SK-N-SH (cell line): ENCODE measurements around the gene CLPTM1L. TPM values are rescaled to one million over a fixed set of nuclear protein-coding genes. Genes with fewer than 3 reads are reported as not detected.

Source experiments
- CTCF ChIA-PET: fragments of 300-600, 350-600 bp; formaldehyde crosslinking; extraction: SDS; loops from one replicate; lab custom pipeline; 2021; lab: Yijun Ruan, JAX
- POLR2A ChIA-PET: fragments of 350-600 bp; sonication (Branson Sonifier 250); formaldehyde crosslinking; extraction: SDS; loops from one replicate; lab custom pipeline; 2020; ENCODE audit warnings: antibody characterized with exemption, inconsistent platforms; lab: Yijun Ruan, JAX
- DNase-seq: peaks from one replicate; pipeline ENCODE4 v3.0.0; 2012
- H2AFZ ChIP-seq: fragments of 200-600 bp; sonication (generic); 2 replicates; pipeline ENCODE4 v1.8.1; 2016; ENCODE audit warnings: antibody characterized with exemption, mild to moderate bottlenecking, low read depth
- H3F3A ChIP-seq: fragments of 200-600 bp; sonication (generic); replicated peaks from 2 replicates; pipeline ENCODE3; 2016; ENCODE audit warnings: antibody characterized with exemption, mild to moderate bottlenecking; ENCODE audit not compliant: insufficient read depth
- H3K27ac ChIP-seq, 2 experiments: fragments of 200-500 bp in 1 of 2; fragments of 200-600 bp in 1 of 2; sonication (Bioruptor generic) in 1 of 2; sonication (generic), shearing (Covaris generic) in 1 of 2; 2 replicates each; pipeline versions ENCODE4 v1.5.1 to v1.6.1; 2014 to 2016; ENCODE audit warnings: low read depth in 2 of 2, inconsistent platforms in 1 of 2, low read length in 1 of 2, mild to moderate bottlenecking in 1 of 2, mixed read lengths in 1 of 2
- H3K27me3 ChIP-seq: fragments of 200-600 bp; sonication (generic), shearing (Covaris generic); 2 replicates; pipeline ENCODE4 v1.6.1; 2016; ENCODE audit warnings: mixed run types; ENCODE audit not compliant: insufficient read depth
- H3K36me3 ChIP-seq, 2 experiments: fragments of 200-500 bp in 1 of 2; fragments of 200-600 bp in 1 of 2; sonication (Bioruptor generic) in 1 of 2; sonication (generic) in 1 of 2; replicated peaks in 1 of 2; 2 replicates each; pipeline versions ENCODE3 to v1.5.1; 2014 to 2016; ENCODE audit warnings: low read length in 1 of 2, mild to moderate bottlenecking in 1 of 2; ENCODE audit not compliant: insufficient read depth in 2 of 2, control insufficient read depth in 1 of 2
- H3K4me1 ChIP-seq, 2 experiments: fragments of 200-500 bp in 1 of 2; fragments of 200-600 bp in 1 of 2; sonication (Bioruptor generic) in 1 of 2; sonication (generic), shearing (Covaris generic) in 1 of 2; 2 replicates each; pipeline versions ENCODE4 v1.5.1 to v1.6.1; 2014 to 2016; ENCODE audit warnings: low read depth in 1 of 2, low read length in 1 of 2, mixed run types in 1 of 2; ENCODE audit not compliant: insufficient read depth in 2 of 2, control insufficient read depth in 1 of 2
- H3K4me2 ChIP-seq: fragments of 200-600 bp; sonication (generic), shearing (Covaris generic); 2 replicates; pipeline ENCODE4 v1.6.1; 2017; ENCODE audit warnings: mixed run types
- H3K4me3 ChIP-seq, 2 experiments: fragments of 200-500 bp in 1 of 2; fragments of 200-600 bp in 1 of 2; sonication (Bioruptor generic) in 1 of 2; sonication (generic), shearing (Covaris generic) in 1 of 2; 2 replicates each; pipeline versions ENCODE4 v1.5.1 to v1.8.1; 2014 to 2016; ENCODE audit warnings: low read depth in 2 of 2, inconsistent platforms in 1 of 2, low read length in 1 of 2, mild to moderate bottlenecking in 1 of 2, mixed read lengths in 1 of 2, moderate library complexity in 1 of 2
- H3K79me2 ChIP-seq: fragments of 200-600 bp; sonication (generic); 2 replicates; pipeline ENCODE4 v1.8.1; 2017; ENCODE audit warnings: mild to moderate bottlenecking; ENCODE audit not compliant: insufficient read depth
- H3K9ac ChIP-seq: fragments of 200-600 bp; sonication (generic); 2 replicates; pipeline ENCODE4 v1.6.1; 2017; ENCODE audit warnings: mixed run types
- H3K9me2 ChIP-seq: fragments of 200-600 bp; sonication (generic); 2 replicates; pipeline ENCODE4 v1.6.1; 2017; ENCODE audit warnings: mixed run types
- H3K9me3 ChIP-seq: fragments of 200-600 bp; sonication (generic); 2 replicates; pipeline ENCODE4 v1.6.1; 2017; ENCODE audit warnings: mixed run types, mild to moderate bottlenecking, moderate library complexity
- H4K20me1 ChIP-seq: fragments of 200-600 bp; sonication (generic); 2 replicates; pipeline ENCODE4 v1.6.1; 2017; ENCODE audit warnings: mild to moderate bottlenecking, mixed run types; ENCODE audit not compliant: insufficient read depth
- CHD2 ChIP-seq: fragments of 150-350 bp; IDR thresholded peaks from 2 replicates; pipeline ENCODE4 v1.6.1; 2018; ENCODE audit warnings: low read length; ENCODE audit not compliant: partially characterized antibody
- ELF1 ChIP-seq: IDR thresholded peaks from 2 replicates; pipeline ENCODE4 v1.4.0; 2012
- GABPA ChIP-seq: IDR thresholded peaks from 2 replicates; pipeline ENCODE4 v1.4.0; 2012; ENCODE audit warnings: low read depth, mild to moderate bottlenecking
- GATA2 ChIP-seq: sonication (generic); formaldehyde crosslinking; IDR thresholded peaks from 2 replicates; pipeline ENCODE4 v1.5.0; 2020; ENCODE audit warnings: mild to moderate bottlenecking, missing genetic modification reagents
- NFIC ChIP-seq: IDR thresholded peaks from 2 replicates; pipeline ENCODE4 v1.4.0; 2012; ENCODE audit warnings: borderline replicate concordance
- NRF1 ChIP-seq: IDR thresholded peaks from 2 replicates; pipeline ENCODE4 v1.6.1; 2012; ENCODE audit warnings: low read depth, mild to moderate bottlenecking, low read length
- POLR2AphosphoS5 ChIP-seq: IDR thresholded peaks from 2 replicates; pipeline ENCODE4 v1.6.1; 2012; ENCODE audit warnings: low read depth, low read length
- RAD21 ChIP-seq: IDR thresholded peaks from 2 replicates; pipeline ENCODE4 v1.6.1; 2012; ENCODE audit warnings: mild to moderate bottlenecking, low read length
- SIN3A ChIP-seq: IDR thresholded peaks from 2 replicates; pipeline ENCODE4 v1.6.1; 2012; ENCODE audit warnings: low read depth, mild to moderate bottlenecking, low read length, moderate library complexity, borderline replicate concordance
- SMC3 ChIP-seq: IDR thresholded peaks from 2 replicates; pipeline ENCODE4 v1.6.1; 2012; ENCODE audit warnings: low read depth, low read length, improper control_type of control experiment
- TCF12 ChIP-seq: IDR thresholded peaks from 2 replicates; pipeline ENCODE4 v1.4.0; 2012
- WGBS: methylation state at CpG from one replicate; pipeline ENCODE4 v1.1.6; 2017; ENCODE audit warnings: low lambda C conversion rate; 5-methylcytosine and 5-hydroxymethylcytosine counted together
- polyA plus RNA-seq, 3 experiments: library from polyadenylated mRNA; depleted of rRNA; stranded (reverse); fragments of >200 nt; gene quantifications; 2 replicates each; pipeline ENCODE4 v1.2.3, GENCODE V29; 2012
- TF ChIP-seq, protein P1 (sequence below): IDR thresholded peaks from 2 replicates; pipeline ENCODE4 v1.4.0; 2012; ENCODE audit warnings: low read depth, borderline replicate concordance
- TF ChIP-seq, protein P2 (sequence below): IDR thresholded peaks from 2 replicates; pipeline ENCODE4 v1.4.0; 2012; ENCODE audit warnings: low read depth, borderline replicate concordance
- TF ChIP-seq, protein P3 (sequence below): fragments of 150-350 bp; IDR thresholded peaks from 2 replicates; pipeline ENCODE4 v1.6.1; 2017; ENCODE audit warnings: antibody characterized with exemption, low read length, low read depth, borderline replicate concordance
- TF ChIP-seq, protein P4 (sequence below): IDR thresholded peaks from 2 replicates; pipeline ENCODE4 v1.4.0; 2012; ENCODE audit warnings: low read depth
- TF ChIP-seq, protein P5 (sequence below): IDR thresholded peaks from 2 replicates; pipeline ENCODE4; 2012

Gene CLPTM1L
- polyA plus RNA-seq, 1 of the 3 experiments (the other 2 are of a cell fraction), result 202 TPM

DNA sequence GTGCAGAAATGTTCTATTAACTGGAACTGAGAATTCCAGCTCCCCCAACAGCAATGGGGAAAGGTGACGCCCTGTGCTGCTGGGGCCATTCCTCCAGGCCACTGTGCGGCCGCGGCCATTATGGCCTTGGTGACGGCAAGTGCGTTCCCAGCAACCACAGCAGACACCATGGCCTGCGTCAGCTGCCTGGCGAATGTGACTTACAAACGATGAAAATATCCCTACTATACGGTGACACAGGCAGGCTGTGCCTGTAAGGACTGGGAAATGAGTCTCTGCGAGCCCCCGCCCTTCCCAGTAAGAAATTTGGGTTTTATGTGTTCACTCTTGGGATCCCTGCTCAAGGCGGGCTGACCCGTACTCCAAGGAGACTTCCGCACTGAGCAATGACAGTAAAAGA is 20.6 kb downstream of the CLPTM1L start (continued):
- TF ChIP-seq POLR2AphosphoS5 (no peak), TCF12 (no peak), GABPA (no peak)
- TF ChIP-seq, protein P1, sequence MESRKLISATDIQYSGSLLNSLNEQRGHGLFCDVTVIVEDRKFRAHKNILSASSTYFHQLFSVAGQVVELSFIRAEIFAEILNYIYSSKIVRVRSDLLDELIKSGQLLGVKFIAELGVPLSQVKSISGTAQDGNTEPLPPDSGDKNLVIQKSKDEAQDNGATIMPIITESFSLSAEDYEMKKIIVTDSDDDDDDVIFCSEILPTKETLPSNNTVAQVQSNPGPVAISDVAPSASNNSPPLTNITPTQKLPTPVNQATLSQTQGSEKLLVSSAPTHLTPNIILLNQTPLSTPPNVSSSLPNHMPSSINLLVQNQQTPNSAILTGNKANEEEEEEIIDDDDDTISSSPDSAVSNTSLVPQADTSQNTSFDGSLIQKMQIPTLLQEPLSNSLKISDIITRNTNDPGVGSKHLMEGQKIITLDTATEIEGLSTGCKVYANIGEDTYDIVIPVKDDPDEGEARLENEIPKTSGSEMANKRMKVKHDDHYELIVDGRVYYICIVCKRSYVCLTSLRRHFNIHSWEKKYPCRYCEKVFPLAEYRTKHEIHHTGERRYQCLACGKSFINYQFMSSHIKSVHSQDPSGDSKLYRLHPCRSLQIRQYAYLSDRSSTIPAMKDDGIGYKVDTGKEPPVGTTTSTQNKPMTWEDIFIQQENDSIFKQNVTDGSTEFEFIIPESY, result no peak

DNA sequence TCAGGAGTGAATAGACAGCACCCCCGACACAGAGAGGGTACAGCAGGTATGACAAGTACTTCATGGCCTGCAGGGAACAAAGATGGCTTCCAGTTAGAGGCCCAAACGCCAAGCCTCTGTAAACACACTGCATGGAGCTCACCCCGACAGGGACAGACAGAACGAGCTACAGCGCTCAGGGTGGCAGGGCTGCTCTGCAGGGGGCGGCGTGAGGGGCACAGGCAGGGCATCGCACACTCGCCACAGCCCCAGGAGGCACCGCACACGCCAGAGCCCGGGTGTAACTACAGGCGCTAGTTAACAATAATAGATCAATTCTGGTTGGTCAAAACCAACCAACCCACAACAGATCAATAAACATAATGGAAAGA is 21.1 kb downstream of the CLPTM1L start:
- no peak overlapping the region for H3K27ac ChIP-seq
- ChIA-PET POLR2A (no interaction called here), CTCF (no interaction called here)
- no peaks in the 10 kb centered on the region for H3K9me2 ChIP-seq
- H2AFZ ChIP-seq, result no peak overlapping the region
- no peak overlapping the region for H3K4me3 ChIP-seq
- no peaks in the 10 kb centered on the region for H3K4me1 ChIP-seq
- DNase-seq, result no peak
- no peak overlapping the region for H3K9ac ChIP-seq
- H3K4me2 ChIP-seq, result no peak overlapping the region
- TF ChIP-seq NRF1 (no peak), SIN3A (no peak), GATA2 (no peak), SMC3 (no peak), NFIC (no peak), RAD21 (no peak), CHD2 (no peak), ELF1 (no peak), POLR2AphosphoS5 (no peak)
- TF ChIP-seq, protein P2, sequence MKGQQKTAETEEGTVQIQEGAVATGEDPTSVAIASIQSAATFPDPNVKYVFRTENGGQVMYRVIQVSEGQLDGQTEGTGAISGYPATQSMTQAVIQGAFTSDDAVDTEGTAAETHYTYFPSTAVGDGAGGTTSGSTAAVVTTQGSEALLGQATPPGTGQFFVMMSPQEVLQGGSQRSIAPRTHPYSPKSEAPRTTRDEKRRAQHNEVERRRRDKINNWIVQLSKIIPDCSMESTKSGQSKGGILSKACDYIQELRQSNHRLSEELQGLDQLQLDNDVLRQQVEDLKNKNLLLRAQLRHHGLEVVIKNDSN, result no peak
- TF ChIP-seq, protein P3, sequence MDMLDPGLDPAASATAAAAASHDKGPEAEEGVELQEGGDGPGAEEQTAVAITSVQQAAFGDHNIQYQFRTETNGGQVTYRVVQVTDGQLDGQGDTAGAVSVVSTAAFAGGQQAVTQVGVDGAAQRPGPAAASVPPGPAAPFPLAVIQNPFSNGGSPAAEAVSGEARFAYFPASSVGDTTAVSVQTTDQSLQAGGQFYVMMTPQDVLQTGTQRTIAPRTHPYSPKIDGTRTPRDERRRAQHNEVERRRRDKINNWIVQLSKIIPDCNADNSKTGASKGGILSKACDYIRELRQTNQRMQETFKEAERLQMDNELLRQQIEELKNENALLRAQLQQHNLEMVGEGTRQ, result no peak
- TF ChIP-seq, protein P4, sequence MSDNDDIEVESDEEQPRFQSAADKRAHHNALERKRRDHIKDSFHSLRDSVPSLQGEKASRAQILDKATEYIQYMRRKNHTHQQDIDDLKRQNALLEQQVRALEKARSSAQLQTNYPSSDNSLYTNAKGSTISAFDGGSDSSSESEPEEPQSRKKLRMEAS, result no peak
- TF ChIP-seq, protein P5, sequence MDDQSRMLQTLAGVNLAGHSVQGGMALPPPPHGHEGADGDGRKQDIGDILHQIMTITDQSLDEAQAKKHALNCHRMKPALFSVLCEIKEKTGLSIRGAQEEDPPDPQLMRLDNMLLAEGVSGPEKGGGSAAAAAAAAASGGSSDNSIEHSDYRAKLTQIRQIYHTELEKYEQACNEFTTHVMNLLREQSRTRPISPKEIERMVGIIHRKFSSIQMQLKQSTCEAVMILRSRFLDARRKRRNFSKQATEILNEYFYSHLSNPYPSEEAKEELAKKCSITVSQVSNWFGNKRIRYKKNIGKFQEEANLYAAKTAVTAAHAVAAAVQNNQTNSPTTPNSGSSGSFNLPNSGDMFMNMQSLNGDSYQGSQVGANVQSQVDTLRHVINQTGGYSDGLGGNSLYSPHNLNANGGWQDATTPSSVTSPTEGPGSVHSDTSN, result no peak
- 96% methylated on average over 13 of the region's 13 CpGs for WGBS
- H3K9me3 ChIP-seq, result no peaks in the 10 kb centered on the region
- H3K79me2 ChIP-seq, result no peaks in the 10 kb centered on the region; the same call in 1 of the 2 replicates
- H3K36me3 ChIP-seq, result peaks cover 9 to 68% of the 10 kb centered on the region in 2 experiments
- H4K20me1 ChIP-seq, result no peaks in the 10 kb centered on the region
- H3K27me3 ChIP-seq, result no peaks in the 10 kb centered on the region
- H3F3A ChIP-seq, result peaks cover 20% of the 10 kb centered on the region
